OCI-LY1 (cell line): ENCODE data around the gene RAI14.
"Not testable (repeated sequence)": the region's sequence is repeated elsewhere in the genome, so short reads cannot be mapped to it uniquely, and the experiment has no call there.

Source experiments
- H2AFZ ChIP-seq: fragments of 200-600 bp; sonication (generic), shearing (Covaris generic); 2 replicates; pipeline ENCODE4 v1.6.0; 2014; ENCODE audit warnings: antibody characterized with exemption, mild to moderate bottlenecking, low read length
- H3F3A ChIP-seq: fragments of 200-600 bp; sonication (generic), shearing (Covaris generic); 2 replicates; pipeline ENCODE4 v1.6.0; 2014; ENCODE audit warnings: mild to moderate bottlenecking, antibody characterized with exemption, low read length, moderate library complexity; ENCODE audit not compliant: insufficient read depth
- H3K27ac ChIP-seq: fragments of 200-600 bp; sonication (generic); 2 replicates; pipeline ENCODE4 v1.5.1; 2014; ENCODE audit warnings: low read length, mixed run types, mild to moderate bottlenecking, low read depth; ENCODE audit not compliant: poor library complexity, severe bottlenecking
- H3K27me3 ChIP-seq: fragments of 200-600 bp; sonication (generic); 2 replicates; pipeline ENCODE4 v1.6.0; 2014; ENCODE audit warnings: antibody characterized with exemption, mild to moderate bottlenecking, low read length, moderate library complexity; ENCODE audit not compliant: insufficient read depth
- H3K36me3 ChIP-seq: fragments of 200-600 bp; sonication (generic); 2 replicates; pipeline ENCODE4 v1.6.1; 2014; ENCODE audit warnings: mild to moderate bottlenecking, antibody characterized with exemption, low read length, moderate library complexity, mixed read lengths; ENCODE audit not compliant: insufficient read depth
- H3K4me1 ChIP-seq: fragments of 200-600 bp; sonication (generic); 2 replicates; pipeline ENCODE4 v1.5.1; 2014; ENCODE audit warnings: mild to moderate bottlenecking, low read length, moderate library complexity; ENCODE audit not compliant: insufficient read depth, severe bottlenecking
- H3K4me2 ChIP-seq: fragments of 200-600 bp; sonication (generic), shearing (Covaris generic); 2 replicates; pipeline ENCODE4 v1.6.1; 2014; ENCODE audit warnings: low read length
- H3K4me3 ChIP-seq: fragments of 200-600 bp; sonication (generic); 2 replicates; pipeline ENCODE4 v1.5.1; 2014; ENCODE audit warnings: low read length, low read depth, mild to moderate bottlenecking, mixed read lengths; ENCODE audit not compliant: poor library complexity, severe bottlenecking
- H3K79me2 ChIP-seq: fragments of 200-600 bp; shearing (Covaris generic); 2 replicates; pipeline ENCODE4 v1.6.1; 2016; ENCODE audit warnings: mixed run types, low read length, mixed read lengths; ENCODE audit not compliant: insufficient read depth
- H3K9ac ChIP-seq: fragments of 200-600 bp; sonication (generic), shearing (Covaris generic); 2 replicates; pipeline ENCODE4 v1.6.1; 2014; ENCODE audit warnings: mild to moderate bottlenecking, low read length, mixed read lengths
- H3K9me2 ChIP-seq: fragments of 200-600 bp; sonication (generic), shearing (Covaris generic); 2 replicates; pipeline ENCODE4 v1.6.1; 2014; ENCODE audit warnings: low read depth, mild to moderate bottlenecking, low read length, mixed read lengths
- H3K9me3 ChIP-seq: fragments of 200-600 bp; shearing (Covaris generic); 2 replicates; pipeline ENCODE4 v1.6.1; 2014; ENCODE audit warnings: low read length, mixed read lengths
- H4K20me1 ChIP-seq: fragments of 200-600 bp; sonication (generic), shearing (Covaris generic); 2 replicates; pipeline ENCODE4 v1.6.0; 2016; ENCODE audit warnings: mild to moderate bottlenecking, low read length; ENCODE audit not compliant: insufficient read depth
- CTCF ChIP-seq: fragments of 200-600 bp; sonication (generic), shearing (Covaris generic); IDR thresholded peaks from 2 replicates; pipeline ENCODE4 v1.5.1; 2017; ENCODE audit warnings: mild to moderate bottlenecking, antibody characterized with exemption, low read length, moderate library complexity, mixed read lengths
- EZH2 ChIP-seq: fragments of 200-600 bp; sonication (generic), shearing (Covaris generic); IDR thresholded peaks from 2 replicates; pipeline ENCODE4 v1.8.0; 2017; ENCODE audit warnings: borderline replicate concordance, mixed run types, mild to moderate bottlenecking, antibody characterized with exemption, low read length, moderate library complexity, mixed read lengths

RAI14 gene

DNA sequence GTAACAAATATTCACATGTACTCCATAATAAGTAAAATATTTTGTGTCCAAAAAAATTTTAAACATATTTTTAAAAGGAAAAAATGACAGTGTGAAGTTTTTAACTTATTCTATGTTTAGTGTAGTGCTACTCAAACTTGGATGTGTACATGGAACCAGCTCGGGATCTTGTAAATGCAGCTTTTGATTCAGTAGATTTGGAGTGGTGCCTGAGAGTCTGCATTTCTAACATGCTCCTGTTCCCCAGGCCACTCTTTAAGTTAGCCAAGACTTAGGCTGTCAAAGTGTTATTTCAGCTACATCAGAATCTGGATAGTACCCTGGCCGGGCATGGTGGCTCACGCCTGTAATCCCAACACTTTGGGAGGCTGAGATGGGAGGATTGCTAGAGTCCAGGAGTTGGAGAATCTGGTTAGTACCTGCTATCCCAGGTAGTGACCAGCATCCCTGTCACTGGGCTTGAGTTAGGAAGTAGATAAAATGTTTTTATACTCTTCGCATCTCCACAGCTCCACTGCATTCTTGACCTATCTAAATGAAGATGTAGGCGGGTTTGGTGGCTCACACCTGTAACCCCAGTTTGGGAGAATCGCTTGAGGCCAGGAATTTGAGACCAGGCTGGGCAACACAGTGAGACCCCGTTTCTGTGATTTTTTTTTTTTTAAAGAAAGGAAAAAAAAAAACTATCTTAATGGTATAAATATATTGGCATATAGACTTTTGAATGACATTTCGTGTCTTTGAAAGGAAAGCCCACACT is 122.1 kb downstream of the RAI14 start:
- H3K36me3 ChIP-seq, result no peaks in the 10 kb centered on the region
- no peak overlapping the region for H3K9ac ChIP-seq
- no peaks in the 10 kb centered on the region for H3K79me2 ChIP-seq
- no peaks in the 10 kb centered on the region for H3K9me3 ChIP-seq
- H2AFZ ChIP-seq, result no peak overlapping the region
- no peak overlapping the region for H3K27ac ChIP-seq
- no peaks in the 10 kb centered on the region for H4K20me1 ChIP-seq
- H3K9me2 ChIP-seq, result no peaks in the 10 kb centered on the region
- TF ChIP-seq EZH2 (no peak), CTCF (no peak)
- no peak overlapping the region for H3K4me3 ChIP-seq
- H3K4me1 ChIP-seq, result no peaks in the 10 kb centered on the region
- no peaks in the 10 kb centered on the region for H3K27me3 ChIP-seq
- no peak overlapping the region for H3K4me2 ChIP-seq
- H3F3A ChIP-seq, result no peaks in the 10 kb centered on the region

- not testable (repeated sequence) for H3K9ac ChIP-seq, H3K9me2 ChIP-seq, H3F3A ChIP-seq, H3K4me3 ChIP-seq, H2AFZ ChIP-seq, H3K36me3 ChIP-seq, H3K4me1 ChIP-seq, H4K20me1 ChIP-seq, H3K27me3 ChIP-seq, H3K79me2 ChIP-seq, H3K27ac ChIP-seq, H3K9me3 ChIP-seq, H3K4me2 ChIP-seq
Observed at GRCh38 chr5:34783892-34784291, 127.8 kb downstream of the RAI14 start.

GRCh38 chr5:34787035-34787434 is 130.9 kb downstream of the RAI14 start:
- Histone ChIP-seq H3F3A (no peaks in the 10 kb centered on the region), H3K9ac (no peak overlapping the region), H4K20me1 (no peaks in the 10 kb centered on the region), H3K4me2 (no peak overlapping the region), H3K4me3 (no peak overlapping the region), H2AFZ (no peak overlapping the region), H3K9me2 (no peaks in the 10 kb centered on the region), H3K27ac (no peak overlapping the region), H3K9me3 (no peaks in the 10 kb centered on the region), H3K27me3 (no peaks in the 10 kb centered on the region), H3K36me3 (no peaks in the 10 kb centered on the region), H3K79me2 (no peaks in the 10 kb centered on the region), H3K4me1 (no peaks in the 10 kb centered on the region)
- TF ChIP-seq EZH2 (no peak), CTCF (no peak)

- H3K36me3 ChIP-seq, result no peaks in the 10 kb centered on the region
- H3K27me3 ChIP-seq, result no peaks in the 10 kb centered on the region
- H3K4me3 ChIP-seq, result no peak overlapping the region
- no peak overlapping the region for H3K4me2 ChIP-seq
- no peaks in the 10 kb centered on the region for H3K79me2 ChIP-seq
- no peaks in the 10 kb centered on the region for H3K9me2 ChIP-seq
- no peaks in the 10 kb centered on the region for H4K20me1 ChIP-seq
- H3K9ac ChIP-seq, result no peak overlapping the region
- H3K4me1 ChIP-seq, result no peaks in the 10 kb centered on the region
- H3F3A ChIP-seq, result no peaks in the 10 kb centered on the region
- no peaks in the 10 kb centered on the region for H3K9me3 ChIP-seq
- H3K27ac ChIP-seq, result no peak overlapping the region
- TF ChIP-seq EZH2, result no peak
- TF ChIP-seq CTCF, result no peak
- H2AFZ ChIP-seq, result no peak overlapping the region
Observed at GRCh38 chr5:34789021-34789531, 132.9 kb downstream of the RAI14 start.
